CD14-positive monocyte (primary cell): Measurements from ENCODE around the gene TP73. TPM values are rescaled to one million over a fixed set of nuclear protein-coding genes. Genes with fewer than 3 reads are reported as not detected.

Experiments used
- DNase-seq, 3 donors: peaks; one replicate each; pipeline ENCODE4 v3.0.0-alpha.2; 2011 to 2022
- H2AFZ ChIP-seq: 2 replicates; pipeline ENCODE4 v1.6.0; 2012; ENCODE audit warnings: mild to moderate bottlenecking, low read depth, low read length, inconsistent platforms; ENCODE audit not compliant: insufficient read depth, poor library complexity, severe bottlenecking
- H3K27ac ChIP-seq, 2 donors: 1 replicate in 1 of 2; 2 replicates in 1 of 2; pipeline ENCODE4 v1.5.1; 2012 to 2013; ENCODE audit warnings: low read length in 2 of 2, control low read depth in 1 of 2, inconsistent platforms in 1 of 2, low read depth in 1 of 2, mild to moderate bottlenecking in 1 of 2
- H3K27me3 ChIP-seq, 2 donors: one replicate each; pipeline versions ENCODE4 v1.6.0 to v1.6.1; 2011 to 2013; ENCODE audit warnings: low read length in 2 of 2; ENCODE audit not compliant: control insufficient read depth in 2 of 2, insufficient read depth in 2 of 2
- H3K36me3 ChIP-seq, 2 donors: replicated peaks in 1 of 2; 1 replicate in 1 of 2; 2 replicates in 1 of 2; pipeline versions ENCODE4 v1.5.1 to v1.6.1; 2012 to 2013; ENCODE audit warnings: low read length in 2 of 2, control low read depth in 1 of 2, inconsistent platforms in 1 of 2, mild to moderate bottlenecking in 1 of 2; ENCODE audit not compliant: insufficient read depth in 2 of 2, control insufficient read depth in 1 of 2
- H3K4me1 ChIP-seq, 2 donors: 1 replicate in 1 of 2; 2 replicates in 1 of 2; pipeline versions ENCODE4 v1.5.1 to v1.6.1; 2012 to 2013; ENCODE audit warnings: low read length in 2 of 2, control low read depth in 1 of 2, inconsistent platforms in 1 of 2, mild to moderate bottlenecking in 1 of 2, moderate library complexity in 1 of 2; ENCODE audit not compliant: insufficient read depth in 2 of 2, control insufficient read depth in 1 of 2
- H3K4me2 ChIP-seq: replicated peaks from 2 replicates; pipeline ENCODE3; 2012; ENCODE audit warnings: low read length, moderate library complexity, mild to moderate bottlenecking; ENCODE audit not compliant: poor library complexity, severe bottlenecking; ENCODE audit errors: extremely low read depth
- H3K4me3 ChIP-seq, 3 experiments: fragments of 200-600 bp in 1 of 3; sonication (generic) in 1 of 3; replicated peaks in 1 of 3; 1 replicate in 2 of 3; 2 replicates in 1 of 3; pipeline ENCODE4 v1.5.1; 2011 to 2013; ENCODE audit warnings: low read length in 3 of 3, mild to moderate bottlenecking in 3 of 3, control low read depth in 2 of 3, low read depth in 2 of 3, inconsistent platforms in 1 of 3, moderate library complexity in 1 of 3
- H3K79me2 ChIP-seq: 2 replicates; pipeline ENCODE4 v1.6.0; 2012; ENCODE audit warnings: mild to moderate bottlenecking, control low read depth, inconsistent platforms, low read length, moderate library complexity; ENCODE audit not compliant: insufficient read depth
- H3K9ac ChIP-seq: 2 replicates; pipeline ENCODE4 v1.6.0; 2017; ENCODE audit warnings: low read length, mild to moderate bottlenecking; ENCODE audit not compliant: insufficient read depth, poor library complexity, severe bottlenecking
- H3K9me3 ChIP-seq, 2 donors: replicated peaks in 1 of 2; 1 replicate in 1 of 2; 2 replicates in 1 of 2; pipeline versions ENCODE4 v1.5.1 to v1.6.1; 2012 to 2013; ENCODE audit warnings: low read length in 2 of 2, control low read depth in 1 of 2; ENCODE audit not compliant: control insufficient read depth in 1 of 2, insufficient read depth in 1 of 2
- H4K20me1 ChIP-seq: 2 replicates; pipeline ENCODE4 v1.6.0; 2012; ENCODE audit warnings: mild to moderate bottlenecking, low read length, control low read depth, moderate library complexity; ENCODE audit not compliant: insufficient read depth
- H3K27ac Mint-ChIP-seq, 7 donors: one replicate each; pipeline ENCODE4 v1.8.0; 2020; ENCODE audit warnings: mild to moderate bottlenecking in 7 of 7, mixed read lengths in 7 of 7, moderate library complexity in 6 of 7, inconsistent platforms in 2 of 7
- H3K27me3 Mint-ChIP-seq, 3 donors: one replicate each; pipeline ENCODE4 v1.8.0; 2021 to 2022; ENCODE audit warnings: low read depth in 3 of 3, mild to moderate bottlenecking in 3 of 3, mixed read lengths in 3 of 3, moderate library complexity in 3 of 3, inconsistent platforms in 1 of 3
- H3K36me3 Mint-ChIP-seq, 2 donors: one replicate each; pipeline ENCODE4 v1.8.0; 2020; ENCODE audit warnings: mixed read lengths in 2 of 2, inconsistent platforms in 1 of 2, mild to moderate bottlenecking in 1 of 2
- H3K4me1 Mint-ChIP-seq: one replicate; pipeline ENCODE4 v1.8.0; 2020; ENCODE audit warnings: mild to moderate bottlenecking, mixed read lengths
- H3K4me3 Mint-ChIP-seq, 2 donors: one replicate each; pipeline ENCODE4 v1.8.0; 2020; ENCODE audit warnings: mild to moderate bottlenecking in 2 of 2, mixed read lengths in 2 of 2, moderate library complexity in 1 of 2
- H3K9me3 Mint-ChIP-seq, 7 donors: one replicate each; pipeline ENCODE4 v1.8.0; 2020 to 2022; ENCODE audit warnings: mixed read lengths in 7 of 7, mild to moderate bottlenecking in 6 of 7, moderate library complexity in 6 of 7, inconsistent platforms in 2 of 7
- WGBS: methylation state at CpG from one replicate; pipeline ENCODE4 v1.1.5; 2013; ENCODE audit warnings: missing lambda C conversion rate; ENCODE audit not compliant: insufficient coverage; 5-methylcytosine and 5-hydroxymethylcytosine counted together
- intact Hi-C, 2 donors: fragments of 100-400 bp; cut with micrococcal nuclease; formaldehyde crosslinking; loops; one replicate each; pipeline versions ENCODE4 v1.15.0 to v1.15.1; 2023
- polyA plus RNA-seq, 3 donors: library from polyadenylated mRNA; depleted of rRNA in 1 of 3; unstranded in 2 of 3; stranded (reverse) in 1 of 3; fragments of 300-500 nt in 2 of 3; fragments of >200 nt in 1 of 3; fragmentation: Illumina TruSeq in 2 of 3; gene quantifications; 1 replicate in 2 of 3; 2 replicates in 1 of 3; pipeline ENCODE4 v1.2.3, GENCODE V29; 2012 to 2021
- TF ChIP-seq, protein P1 (sequence below): fragments of 200-600 bp; IDR thresholded peaks from one replicate; pipeline ENCODE4 v1.8.0; 2022; ENCODE audit warnings: antibody characterized with exemption, mild to moderate bottlenecking

Gene TP73
- polyA plus RNA-seq, 3 donors, result 0.21 to 0.42 TPM; not detected in 1

DNA sequence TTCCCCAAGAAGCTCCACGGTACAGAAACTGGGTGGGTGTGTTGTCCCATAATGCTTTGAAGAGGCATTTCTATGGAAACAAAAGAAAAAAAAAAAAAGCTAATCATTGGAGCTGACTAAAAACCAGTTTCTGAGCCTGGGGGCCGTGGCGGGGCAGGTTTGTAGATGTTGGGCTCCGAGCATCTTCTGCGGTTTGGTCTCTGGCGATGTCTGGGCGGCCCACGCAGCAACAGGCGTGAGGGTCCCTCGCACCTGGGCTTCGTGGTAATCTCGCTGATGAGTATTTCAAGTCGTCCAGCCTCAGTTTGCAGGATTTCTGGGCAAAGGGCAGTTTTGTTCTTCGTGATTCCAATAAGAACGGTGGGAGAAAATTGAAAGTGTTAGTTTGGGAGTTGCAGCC, 6.8 kb downstream of the TP73 start:
- Mint-ChIP-seq H3K4me3 (peak overlapping the region in 1 of 2 donors; percentile 52), H3K27ac (peak overlapping the region in 1 of 7 donors; percentile 30), H3K36me3 (no peaks in the 10 kb centered on the region), H3K4me1 (no peaks in the 10 kb centered on the region), H3K9me3 (peaks cover 0 to 3% (median 0%) of the 10 kb centered on the region in 7 donors), H3K27me3 (peaks cover 29 to 58% (median 39%) of the 10 kb centered on the region in 3 donors)
- no peak for DNase-seq
- H2AFZ ChIP-seq, result no peak overlapping the region
- H3K4me1 ChIP-seq, result no peaks in the 10 kb centered on the region
- H3K9me3 ChIP-seq, result no peaks in the 10 kb centered on the region
- H3K27ac ChIP-seq, result no peak overlapping the region
- 92% methylated on average over 13 of the region's 15 CpGs for WGBS
- H3K27me3 ChIP-seq, result peaks cover 7 to 37% of the 10 kb centered on the region in 2 donors
- H3K4me3 ChIP-seq, result no peak overlapping the region
- intact Hi-C loops, result loop anchor here in 1 of 2 donors (10.0 kb wide), 1 partner anchor 236 kb away; no protein-coding TSS in a partner anchor
- H3K9ac ChIP-seq, result no peak overlapping the region
- no peaks in the 10 kb centered on the region for H4K20me1 ChIP-seq
- no peaks in the 10 kb centered on the region for H3K79me2 ChIP-seq
- no peak overlapping the region for H3K4me2 ChIP-seq
- no peaks in the 10 kb centered on the region for H3K36me3 ChIP-seq
- TF ChIP-seq, protein P1, sequence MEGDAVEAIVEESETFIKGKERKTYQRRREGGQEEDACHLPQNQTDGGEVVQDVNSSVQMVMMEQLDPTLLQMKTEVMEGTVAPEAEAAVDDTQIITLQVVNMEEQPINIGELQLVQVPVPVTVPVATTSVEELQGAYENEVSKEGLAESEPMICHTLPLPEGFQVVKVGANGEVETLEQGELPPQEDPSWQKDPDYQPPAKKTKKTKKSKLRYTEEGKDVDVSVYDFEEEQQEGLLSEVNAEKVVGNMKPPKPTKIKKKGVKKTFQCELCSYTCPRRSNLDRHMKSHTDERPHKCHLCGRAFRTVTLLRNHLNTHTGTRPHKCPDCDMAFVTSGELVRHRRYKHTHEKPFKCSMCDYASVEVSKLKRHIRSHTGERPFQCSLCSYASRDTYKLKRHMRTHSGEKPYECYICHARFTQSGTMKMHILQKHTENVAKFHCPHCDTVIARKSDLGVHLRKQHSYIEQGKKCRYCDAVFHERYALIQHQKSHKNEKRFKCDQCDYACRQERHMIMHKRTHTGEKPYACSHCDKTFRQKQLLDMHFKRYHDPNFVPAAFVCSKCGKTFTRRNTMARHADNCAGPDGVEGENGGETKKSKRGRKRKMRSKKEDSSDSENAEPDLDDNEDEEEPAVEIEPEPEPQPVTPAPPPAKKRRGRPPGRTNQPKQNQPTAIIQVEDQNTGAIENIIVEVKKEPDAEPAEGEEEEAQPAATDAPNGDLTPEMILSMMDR, result no peak

DNA sequence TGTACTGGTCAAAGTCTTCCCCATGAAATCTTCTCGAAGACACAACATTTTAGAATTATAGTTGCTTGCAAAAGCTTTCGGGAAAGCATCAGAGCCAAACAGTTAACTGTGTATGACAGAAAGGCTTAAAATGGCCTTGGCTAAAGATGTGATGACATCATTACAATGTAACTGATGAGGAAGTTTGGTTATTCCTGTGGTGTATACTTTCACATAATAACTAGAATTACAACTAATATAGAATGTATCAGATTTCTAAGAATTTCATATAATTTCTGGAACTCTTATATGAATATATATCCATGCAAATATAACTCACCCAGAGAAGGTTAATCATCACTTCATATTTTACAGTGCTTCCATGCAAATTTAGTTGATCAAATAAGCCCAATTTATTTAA, 8.4 kb downstream of the TP73 start:
- H3K27me3 Mint-ChIP-seq, result peaks cover 14 to 43% (median 23%) of the 10 kb centered on the region in 3 donors
- Histone ChIP-seq H3K27me3 (peaks cover 0 to 20% of the 10 kb centered on the region in 2 donors), H3K36me3 (no peaks in the 10 kb centered on the region), H3K4me2 (no peak overlapping the region), H3K27ac (no peak overlapping the region), H4K20me1 (no peaks in the 10 kb centered on the region), H3K9ac (no peak overlapping the region), H3K4me1 (peaks cover 0 to 5% of the 10 kb centered on the region in 2 donors), H2AFZ (no peak overlapping the region), H3K4me3 (no peak overlapping the region), H3K79me2 (no peaks in the 10 kb centered on the region), H3K9me3 (no peaks in the 10 kb centered on the region)
- TF ChIP-seq, protein P1, result no peak
- peaks cover 4% of the 10 kb centered on the region for H3K4me1 Mint-ChIP-seq
- no peak for DNase-seq
- H3K27ac Mint-ChIP-seq, result no peak overlapping the region
- no peak overlapping the region for H3K4me3 Mint-ChIP-seq
- no peaks in the 10 kb centered on the region for H3K36me3 Mint-ChIP-seq
- no peaks in the 10 kb centered on the region for H3K9me3 Mint-ChIP-seq
- intact Hi-C loops, result no loop called here
- no CpG with 5 or more reads among the region's 2 CpGs for WGBS
